ENCODE data around the gene VGLL4.
A peak's percentile ranks its signal among the peaks of the same experiment; 100 is the strongest.

The VGLL4 gene

DNA sequence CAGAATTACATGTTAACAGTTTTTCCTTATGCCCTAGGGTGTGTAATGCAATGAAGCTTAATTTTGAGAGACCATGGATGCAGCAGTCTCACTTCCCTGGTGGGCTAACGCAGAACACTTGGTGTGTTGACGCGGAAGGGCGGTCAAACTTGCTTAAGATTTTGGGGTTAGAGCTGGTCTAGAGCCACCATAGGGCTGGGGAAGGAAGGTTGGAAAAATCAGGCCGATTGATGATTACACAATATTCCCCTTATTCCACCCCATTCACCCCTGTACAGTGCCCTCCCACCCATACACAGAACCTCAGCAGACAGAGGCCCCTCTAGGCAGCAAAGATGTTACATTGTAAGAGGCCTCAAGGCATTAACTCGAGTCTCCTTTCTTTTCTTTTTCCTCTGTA is 24.3 kb downstream of the VGLL4 start:
- no peaks in the 10 kb centered on the region for H3K9me3 ChIP-seq (ENCODE audit: insufficient read depth, low read length, severe bottlenecking)
- DNase-seq (no peak), ATAC-seq (ENCODE audit: insufficient read depth, low read depth) (no peak)
- no peaks in the 10 kb centered on the region for H3K27me3 ChIP-seq (ENCODE audit: insufficient read depth, low read length, poor library complexity)
- peaks cover 100% of the 10 kb centered on the region for H3K79me2 ChIP-seq (ENCODE audit: insufficient read depth, low read length)
- H3K9ac ChIP-seq (ENCODE audit: low read depth, low read length) = no peak overlapping the region
- H3K4me3 ChIP-seq (ENCODE audit: low read depth in 1 of 2, low read length in 2 of 2) = no peak overlapping the region
- TF ChIP-seq, protein P1, sequence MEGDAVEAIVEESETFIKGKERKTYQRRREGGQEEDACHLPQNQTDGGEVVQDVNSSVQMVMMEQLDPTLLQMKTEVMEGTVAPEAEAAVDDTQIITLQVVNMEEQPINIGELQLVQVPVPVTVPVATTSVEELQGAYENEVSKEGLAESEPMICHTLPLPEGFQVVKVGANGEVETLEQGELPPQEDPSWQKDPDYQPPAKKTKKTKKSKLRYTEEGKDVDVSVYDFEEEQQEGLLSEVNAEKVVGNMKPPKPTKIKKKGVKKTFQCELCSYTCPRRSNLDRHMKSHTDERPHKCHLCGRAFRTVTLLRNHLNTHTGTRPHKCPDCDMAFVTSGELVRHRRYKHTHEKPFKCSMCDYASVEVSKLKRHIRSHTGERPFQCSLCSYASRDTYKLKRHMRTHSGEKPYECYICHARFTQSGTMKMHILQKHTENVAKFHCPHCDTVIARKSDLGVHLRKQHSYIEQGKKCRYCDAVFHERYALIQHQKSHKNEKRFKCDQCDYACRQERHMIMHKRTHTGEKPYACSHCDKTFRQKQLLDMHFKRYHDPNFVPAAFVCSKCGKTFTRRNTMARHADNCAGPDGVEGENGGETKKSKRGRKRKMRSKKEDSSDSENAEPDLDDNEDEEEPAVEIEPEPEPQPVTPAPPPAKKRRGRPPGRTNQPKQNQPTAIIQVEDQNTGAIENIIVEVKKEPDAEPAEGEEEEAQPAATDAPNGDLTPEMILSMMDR (IDR thresholded peaks at IDR 0.05; ENCODE audit: borderline replicate concordance, extremely low read depth, low read length, poor library complexity, severe bottlenecking) = no peak
- TF ChIP-seq EZH2 (IDR thresholded peaks at IDR 0.05; ENCODE audit: borderline replicate concordance, low read depth, low read length, severe bottlenecking) = no peak
- H3K4me2 ChIP-seq (ENCODE audit: insufficient read depth, low read length) = no peak overlapping the region
- H4K20me1 ChIP-seq (ENCODE audit: insufficient read depth, low read length) = peaks cover 92% of the 10 kb centered on the region
- H3K36me3 ChIP-seq (ENCODE audit: insufficient read depth, low read length) = peaks cover 4% of the 10 kb centered on the region; the same call in 1 of the 2 replicates
- H3K4me1 ChIP-seq (ENCODE audit: insufficient read depth, low read length) = peaks cover 5% of the 10 kb centered on the region
- H3K27ac ChIP-seq (ENCODE audit: low read length) = no peak overlapping the region
- H2AFZ ChIP-seq (ENCODE audit: low read depth, low read length) = no peak overlapping the region

DNA sequence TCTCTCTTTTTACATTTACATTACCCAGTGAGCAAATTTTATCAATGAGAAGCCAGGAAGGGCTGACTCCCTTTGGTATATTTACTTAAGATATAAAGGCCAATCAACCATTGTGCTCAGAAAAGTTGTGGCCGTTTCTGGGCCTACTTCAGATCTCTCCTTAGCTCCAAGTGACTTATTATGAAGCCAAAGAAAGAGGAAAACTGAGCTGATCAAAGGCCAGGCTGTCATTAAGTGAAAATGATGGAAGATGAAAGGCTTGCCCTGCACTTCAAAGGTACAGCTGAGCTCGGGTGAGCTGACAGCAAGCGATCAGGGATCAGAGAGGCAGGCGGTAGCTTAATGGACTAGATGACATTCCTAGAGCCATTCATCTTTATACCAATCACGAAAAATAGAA is 24.8 kb downstream of the VGLL4 start:
- no peaks in the 10 kb centered on the region for H3K4me1 ChIP-seq (ENCODE audit: insufficient read depth, low read length)
- no peaks in the 10 kb centered on the region for H3K9me3 ChIP-seq (ENCODE audit: insufficient read depth, low read length, severe bottlenecking)
- H3K36me3 ChIP-seq (ENCODE audit: insufficient read depth, low read length) = peaks cover 4% of the 10 kb centered on the region; the same call in 1 of the 2 replicates
- no peak overlapping the region for H2AFZ ChIP-seq (ENCODE audit: low read depth, low read length)
- no peak overlapping the region for H3K4me2 ChIP-seq (ENCODE audit: insufficient read depth, low read length)
- peak; percentile 47; the same call in 1 of the 3 replicates for ATAC-seq (ENCODE audit: insufficient read depth, low read depth)
- DNase-seq = no peak
- peaks cover 92% of the 10 kb centered on the region for H4K20me1 ChIP-seq (ENCODE audit: insufficient read depth, low read length)
- no peak overlapping the region for H3K27ac ChIP-seq (ENCODE audit: low read length)
- no peaks in the 10 kb centered on the region for H3K27me3 ChIP-seq (ENCODE audit: insufficient read depth, low read length, poor library complexity)
- TF ChIP-seq, protein P1 (IDR thresholded peaks at IDR 0.05; ENCODE audit: borderline replicate concordance, extremely low read depth, low read length, poor library complexity, severe bottlenecking) = no peak
- TF ChIP-seq EZH2 (IDR thresholded peaks at IDR 0.05; ENCODE audit: borderline replicate concordance, low read depth, low read length, severe bottlenecking) = no peak
- no peak overlapping the region for H3K4me3 ChIP-seq (ENCODE audit: low read depth in 1 of 2, low read length in 2 of 2)
- H3K79me2 ChIP-seq (ENCODE audit: insufficient read depth, low read length) = peaks cover 100% of the 10 kb centered on the region
- H3K9ac ChIP-seq (ENCODE audit: low read depth, low read length) = no peak overlapping the region

DNA sequence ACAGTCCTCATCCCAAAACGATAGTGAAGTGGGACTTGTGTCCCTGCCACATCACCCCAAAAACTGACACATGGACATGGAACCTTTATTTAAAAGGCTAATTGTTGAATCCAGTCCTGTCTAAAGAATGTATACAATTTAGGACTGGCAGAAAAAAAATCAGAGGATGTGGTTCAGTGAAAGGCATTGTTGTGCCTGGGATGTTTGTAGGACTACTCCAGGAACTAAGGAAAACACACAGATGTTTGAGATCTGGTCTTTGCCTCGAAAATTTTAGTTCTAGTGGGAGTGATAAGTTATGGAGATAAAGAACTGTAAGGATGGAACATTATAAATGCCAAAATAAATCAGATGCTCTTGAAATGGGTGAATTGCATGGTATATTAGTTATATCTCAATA is 27.2 kb downstream of the VGLL4 start:
- Histone ChIP-seq H3K9me3 (ENCODE audit: insufficient read depth, low read length, severe bottlenecking) (no peaks in the 10 kb centered on the region), H3K4me3 (ENCODE audit: low read depth in 1 of 2, low read length in 2 of 2) (no peak overlapping the region), H3K27ac (ENCODE audit: low read length) (no peak overlapping the region), H3K27me3 (ENCODE audit: insufficient read depth, low read length, poor library complexity) (no peaks in the 10 kb centered on the region), H4K20me1 (ENCODE audit: insufficient read depth, low read length) (peaks cover 93% of the 10 kb centered on the region), H3K9ac (ENCODE audit: low read depth, low read length) (no peak overlapping the region), H3K36me3 (ENCODE audit: insufficient read depth, low read length) (peaks cover 7% of the 10 kb centered on the region), H3K79me2 (ENCODE audit: insufficient read depth, low read length) (peaks cover 100% of the 10 kb centered on the region), H2AFZ (ENCODE audit: low read depth, low read length) (no peak overlapping the region), H3K4me1 (ENCODE audit: insufficient read depth, low read length) (no peaks in the 10 kb centered on the region), H3K4me2 (ENCODE audit: insufficient read depth, low read length) (no peak overlapping the region)
- DNase-seq (no peak), ATAC-seq (ENCODE audit: insufficient read depth, low read depth) (no peak)
- no peak for TF ChIP-seq EZH2 (IDR thresholded peaks at IDR 0.05; ENCODE audit: borderline replicate concordance, low read depth, low read length, severe bottlenecking)
- TF ChIP-seq, protein P1 (IDR thresholded peaks at IDR 0.05; ENCODE audit: borderline replicate concordance, extremely low read depth, low read length, poor library complexity, severe bottlenecking) = no peak
